ENCODE results near the gene RND3. TPM values are rescaled to one million over a fixed set of nuclear protein-coding genes. Genes with fewer than 3 reads are reported as not detected.

The RND3 gene
- total and polyA plus RNA-seq, 10 of the 15 experiments (the other 5 are each of a cell fraction or from before 2014, with no cell fraction given), result 0.38 to 18.3 (median 0.93) TPM

- no peak for TF ChIP-seq BCLAF1 (IDR thresholded peaks at IDR 0.05)
- TF ChIP-seq RFX5 (IDR thresholded peaks at IDR 0.05; ENCODE audit: low read depth, low read length), result no peak
- TF ChIP-seq MLLT1 (IDR thresholded peaks at IDR 0.05), result peak; percentile 82
- TF ChIP-seq JUND (IDR thresholded peaks at IDR 0.05; ENCODE audit: low read depth, low read length), result 0 out of 2 replicates have a peak, but pooled peaks have one; percentile 27
Measured at GRCh38 chr2:150528861-150529801, 41.7 kb upstream of the RND3 start (continued).

GRCh38 chr2:150526827-150527226 lies 39.4 kb upstream of the RND3 start:
- CTCF ChIA-PET, result interaction anchor here (0.7 to 5.4 kb wide), 15 partner anchors 13 to 712 kb away, joined by 3 to 29 read pairs (median 4); no protein-coding TSS in a partner anchor
- FAIRE-seq (no peak), DNase-seq (ENCODE audit: low read depth, low spot score) (no peak), ATAC-seq (no peak)
- no peak overlapping the region for H3K9ac ChIP-seq (ENCODE audit: control insufficient read depth, insufficient read depth, low read length)
- H3K27me3 ChIP-seq (replicated peaks in 1 of 2; ENCODE audit: control insufficient read depth in 2 of 2, insufficient read depth in 2 of 2, low read length in 1 of 2), result no peaks in the 10 kb centered on the region
- H4K20me1 ChIP-seq (ENCODE audit: control insufficient read depth, insufficient read depth), result no peaks in the 10 kb centered on the region
- no peak overlapping the region for H2AFZ ChIP-seq (ENCODE audit: control insufficient read depth, low read depth, low read length)
- in situ Hi-C loops (cut with MboI) (no loop called here), intact Hi-C loops (cut with micrococcal nuclease; ENCODE audit: unreplicated experiment) (no loop called here)
- H3K27ac ChIP-seq (ENCODE audit: control insufficient read depth, insufficient read depth), result no peak overlapping the region
- H3K4me1 ChIP-seq (ENCODE audit: control insufficient read depth, insufficient read depth, low read length), result no peaks in the 10 kb centered on the region; the same call in 1 of the 2 replicates
- no peak overlapping the region for H3K4me2 ChIP-seq (ENCODE audit: control insufficient read depth, insufficient read depth)
- RAD21 ChIA-PET (ENCODE audit: unreplicated experiment), result interaction anchor here (0.8 to 6.3 kb wide), 19 partner anchors 9 to 84 kb away, joined by 3 to 46 read pairs (median 4); no protein-coding TSS in a partner anchor
- H3K4me3 ChIP-seq, result no peak overlapping the region
- no peaks in the 10 kb centered on the region for H3K36me3 ChIP-seq (ENCODE audit: control insufficient read depth in 2 of 2, insufficient read depth in 2 of 2, low read length in 1 of 2)
- H3K9me3 ChIP-seq (replicated peaks; ENCODE audit: control insufficient read depth, insufficient read depth, low read length), result no peaks in the 10 kb centered on the region; the same call in 2 of the 3 replicates
- BruUV-seq (replicated peaks), result no TSS peak
- POLR2A ChIA-PET, result interaction anchor here (1.5 to 1.6 kb wide), 2 partner anchors 9 to 42 kb away, joined by 3 to 4 read pairs; no protein-coding TSS in a partner anchor
- SMC1A ChIA-PET (ENCODE audit: uncharacterized antibody, unreplicated experiment), result interaction anchor here (1.0 to 8.3 kb wide), 24 partner anchors 9 to 525 kb away, joined by 3 to 123 read pairs (median 5); no protein-coding TSS in a partner anchor
- H3K79me2 ChIP-seq (ENCODE audit: control insufficient read depth, insufficient read depth, low read length), result no peaks in the 10 kb centered on the region
- TF ChIP-seq ZZZ3 (IDR thresholded peaks at IDR 0.05; ENCODE audit: control insufficient read depth, insufficient read length, low read depth) (no peak), IRF3 (IDR thresholded peaks at IDR 0.05) (no peak), EZH2 (IDR thresholded peaks at IDR 0.05; ENCODE audit: borderline replicate concordance, control insufficient read depth, low read depth, low read length) (no peak), ZNF217 (IDR thresholded peaks at IDR 0.05) (no peak), GATAD2B (conservative IDR thresholded peaks at IDR 0.05; ENCODE audit: low read depth) (no peak), MEF2A (IDR thresholded peaks at IDR 0.05; ENCODE audit: insufficient read depth, low read depth, low read length) (no peak), ATF7 (IDR thresholded peaks at IDR 0.05; ENCODE audit: low read depth) (no peak), USF2 (IDR thresholded peaks at IDR 0.05; ENCODE audit: borderline replicate concordance, low read depth, low read length) (no peak), ATF2 (IDR thresholded peaks at IDR 0.05; ENCODE audit: low read length) (no peak)
